ENCODE results near the gene SNUPN.

- TF ChIP-seq ZNF274 (IDR thresholded peaks at IDR 0.05; ENCODE audit: low read depth, low read length) (no peak), SUZ12 (IDR thresholded peaks at IDR 0.05; ENCODE audit: extremely low read depth, insufficient read depth, insufficient read length) (no peak)
Observed at GRCh38 chr15:75641603-75642002, 16.1 kb upstream of the SNUPN start.
